ENCODE data around the gene INMT. TPM values are rescaled to one million over a fixed set of nuclear protein-coding genes. Genes with fewer than 3 reads are reported as not detected.

Gene INMT
- total RNA-seq, 2 donors from 2014 or later, result 0.33 TPM; not detected in 1

Other genes with a start within 250 kb of the INMT start
- gene GGCT, start 247.3 kb upstream of the INMT start, total RNA-seq, result 10 to 100 TPM; 69.3 to 72.9 TPM
- 100 to 1,000 TPM; 167 to 263 TPM for gene GARS1, start 157.3 kb upstream of the INMT start, total RNA-seq
- not detected for gene CRHR2, start 69.7 kb upstream of the INMT start, total RNA-seq
- 1 to 10 TPM in 1 of 2 donors, under 1 TPM in 1; 0.32 to 1.9 TPM for gene MINDY4, start 19.3 kb downstream of the INMT start, total RNA-seq
- under 1 TPM in 1 of 2 donors, not detected in 1; 0.11 TPM for gene AQP1, start 159.7 kb downstream of the INMT start, total RNA-seq
- gene GHRHR, start 211.8 kb downstream of the INMT start, total RNA-seq, result not detected

Data from activated naive CD4-positive, alpha-beta T cell treated with anti-CD3 and anti-CD28 coated beads, Interleukin-2, amount 50 U/mL, for 72 hours (primary cell).